Spleen (tissue), 11 donors: ENCODE results near the gene STRN. TPM values are rescaled to one million over a fixed set of nuclear protein-coding genes. Genes with fewer than 3 reads are reported as not detected.

ENCODE experiments used
- DNase-seq: peaks from one replicate; pipeline ENCODE4 v3.0.0-alpha.2; 2020
- H3K27ac ChIP-seq, 8 donors: fragments of 200-600 bp; sonication (generic) in 7 of 8; 1 replicate in 4 of 8; 2 replicates in 4 of 8; pipeline versions ENCODE4 v1.5.0 to v1.8.0; 2016 to 2021; ENCODE audit warnings: inconsistent platforms in 4 of 8, mild to moderate bottlenecking in 4 of 8, moderate library complexity in 1 of 8
- H3K27me3 ChIP-seq, 7 donors: fragments of 200-600 bp; sonication (generic) in 6 of 7; replicated peaks in 1 of 7; 1 replicate in 4 of 7; 2 replicates in 3 of 7; pipeline versions ENCODE4 v1.5.0 to v1.8.0; 2016 to 2021; ENCODE audit warnings: inconsistent platforms in 3 of 7, mild to moderate bottlenecking in 1 of 7
- H3K36me3 ChIP-seq, 6 donors: fragments of 200-600 bp; sonication (generic) in 5 of 6; 1 replicate in 4 of 6; 2 replicates in 2 of 6; pipeline versions ENCODE4 v1.5.0 to v1.8.0; 2016 to 2021; ENCODE audit warnings: inconsistent platforms in 2 of 6
- H3K4me1 ChIP-seq, 6 donors: fragments of 200-600 bp; sonication (generic) in 5 of 6; 1 replicate in 3 of 6; 2 replicates in 3 of 6; pipeline versions ENCODE4 v1.5.0 to v1.8.0; 2016 to 2021; ENCODE audit warnings: inconsistent platforms in 3 of 6
- H3K4me3 ChIP-seq, 8 donors: fragments of 200-600 bp; sonication (generic) in 7 of 8; 1 replicate in 4 of 8; 2 replicates in 4 of 8; pipeline versions ENCODE4 v1.5.0 to v1.8.0; 2016 to 2021; ENCODE audit warnings: inconsistent platforms in 4 of 8, mild to moderate bottlenecking in 4 of 8, moderate library complexity in 2 of 8
- H3K9me3 ChIP-seq, 8 donors: fragments of 200-600 bp; sonication (generic) in 7 of 8; 1 replicate in 4 of 8; 2 replicates in 4 of 8; pipeline versions ENCODE4 v1.5.0 to v1.8.0; 2016 to 2021; ENCODE audit warnings: inconsistent platforms in 4 of 8
- POLR2A ChIP-seq, 3 donors: fragments of 450-650 bp; IDR thresholded peaks; one replicate each; pipeline ENCODE4 v1.5.1; 2017; ENCODE audit warnings: antibody characterized with exemption in 3 of 3, mild to moderate bottlenecking in 1 of 3
- POLR2AphosphoS5 ChIP-seq, 3 donors: sonication (generic); formaldehyde crosslinking; IDR thresholded peaks; one replicate each; pipeline ENCODE4 v1.5.1; 2017; ENCODE audit warnings: antibody characterized with exemption in 3 of 3
- WGBS, 5 donors: extraction: QIAGEN DNeasy Blood & Tissue Kit in 3 of 5; methylation state at CpG; one replicate each; pipeline versions ENCODE4 v1.1.5 to v1.1.7; 2013 to 2018; 5-methylcytosine and 5-hydroxymethylcytosine counted together
- intact Hi-C: fragments of 100-400 bp; cut with DNase I; formaldehyde crosslinking; loops from one replicate; pipeline ENCODE4 v1.15.0; 2023; ENCODE audit warnings: low total_unique reads
- polyA plus RNA-seq, 3 donors: library from polyadenylated mRNA; stranded (reverse); fragments of 200-250 nt; gene quantifications; one replicate each; pipeline ENCODE4 v1.2.1, GENCODE V29; 2013
- total RNA-seq, 7 donors: library from RNA; depleted of rRNA in 3 of 7; stranded (reverse); fragments of >200 nt in 3 of 7; fragmentation: NEBNext Ultra II Directional in 4 of 7; extraction: Animal tissue kit (Norgen Biotek cat#: 25700) in 4 of 7; gene quantifications; one replicate each; pipeline versions ENCODE4 v1.1.0 to v1.2.1, GENCODE V29; 2016 to 2021
- TF ChIP-seq, protein P1 (sequence below), 11 experiments: fragments of 200-600 bp in 7 of 11; fragments of 450-650 bp in 4 of 11; sonication (generic) in 4 of 11; IDR thresholded peaks in 8 of 11; conservative IDR thresholded peaks in 3 of 11; 1 replicate in 7 of 11; 2 replicates in 4 of 11; pipeline versions ENCODE4 v1.4.0 to v1.8.0; 2016 to 2021; ENCODE audit warnings: antibody characterized with exemption in 11 of 11, inconsistent platforms in 4 of 11, mild to moderate bottlenecking in 1 of 11
- donor health status: healthy with polysubstance abuse.
- donor health status: DM: no; HTN: no; CAD: no; lungs with moderate emphysema.
- donor health status: DM: no; HTN: no; CAD: no.
- donor health status: Bipolar disorder and iron deficiency.
- donor health status: healthy.
- donor health status: DM: no; HTN: no; CAD: no.
- donor health status: DM: yes; HTN: yes; CAD: no.

Gene STRN
- total and polyA plus RNA-seq, 10 donors: 2.2 to 33.3 (median 26.2) TPM

DNA sequence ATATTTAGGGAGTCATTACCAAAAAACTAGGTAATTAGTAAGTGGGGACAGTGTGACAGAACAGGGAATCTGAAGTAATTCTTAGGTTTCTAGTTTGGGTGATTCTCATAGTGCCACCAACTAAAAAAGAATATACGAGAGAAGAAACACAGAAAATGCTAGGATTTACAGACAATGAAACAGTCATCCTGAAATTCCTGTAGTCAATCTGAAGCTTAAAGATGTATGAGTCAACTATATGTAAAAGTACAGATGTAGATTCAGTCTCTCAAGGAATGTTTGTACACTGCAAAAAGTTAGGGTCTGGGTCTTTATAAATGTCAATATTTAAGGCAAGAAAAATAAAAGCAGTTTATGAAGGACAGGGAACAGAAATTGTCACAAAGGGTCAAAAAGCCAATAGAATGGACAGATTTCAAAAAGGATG, 107.0 kb downstream of the STRN start:
- peaks cover 0 to 87% (median 33%) of the 10 kb centered on the region in 6 donors for H3K36me3 ChIP-seq
- no peaks in the 10 kb centered on the region for H3K27me3 ChIP-seq
- TF ChIP-seq POLR2AphosphoS5 (IDR thresholded peaks at IDR 0.05) (no peak), POLR2A (IDR thresholded peaks at IDR 0.05) (no peak)
- TF ChIP-seq, protein P1, sequence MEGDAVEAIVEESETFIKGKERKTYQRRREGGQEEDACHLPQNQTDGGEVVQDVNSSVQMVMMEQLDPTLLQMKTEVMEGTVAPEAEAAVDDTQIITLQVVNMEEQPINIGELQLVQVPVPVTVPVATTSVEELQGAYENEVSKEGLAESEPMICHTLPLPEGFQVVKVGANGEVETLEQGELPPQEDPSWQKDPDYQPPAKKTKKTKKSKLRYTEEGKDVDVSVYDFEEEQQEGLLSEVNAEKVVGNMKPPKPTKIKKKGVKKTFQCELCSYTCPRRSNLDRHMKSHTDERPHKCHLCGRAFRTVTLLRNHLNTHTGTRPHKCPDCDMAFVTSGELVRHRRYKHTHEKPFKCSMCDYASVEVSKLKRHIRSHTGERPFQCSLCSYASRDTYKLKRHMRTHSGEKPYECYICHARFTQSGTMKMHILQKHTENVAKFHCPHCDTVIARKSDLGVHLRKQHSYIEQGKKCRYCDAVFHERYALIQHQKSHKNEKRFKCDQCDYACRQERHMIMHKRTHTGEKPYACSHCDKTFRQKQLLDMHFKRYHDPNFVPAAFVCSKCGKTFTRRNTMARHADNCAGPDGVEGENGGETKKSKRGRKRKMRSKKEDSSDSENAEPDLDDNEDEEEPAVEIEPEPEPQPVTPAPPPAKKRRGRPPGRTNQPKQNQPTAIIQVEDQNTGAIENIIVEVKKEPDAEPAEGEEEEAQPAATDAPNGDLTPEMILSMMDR (IDR thresholded peaks at IDR 0.05 in 8 of 11, conservative IDR thresholded peaks at IDR 0.05 in 3 of 11): no peak
- WGBS, 5 donors: 74 to 89% (median 86%) methylated on average over 1 of the region's 1 CpG
- H3K4me1 ChIP-seq: no peaks in the 10 kb centered on the region
- H3K4me3 ChIP-seq: no peak overlapping the region
- no peaks in the 10 kb centered on the region for H3K9me3 ChIP-seq
- DNase-seq: no peak
- intact Hi-C loops: no loop called here
- H3K27ac ChIP-seq: no peak overlapping the region

DNA sequence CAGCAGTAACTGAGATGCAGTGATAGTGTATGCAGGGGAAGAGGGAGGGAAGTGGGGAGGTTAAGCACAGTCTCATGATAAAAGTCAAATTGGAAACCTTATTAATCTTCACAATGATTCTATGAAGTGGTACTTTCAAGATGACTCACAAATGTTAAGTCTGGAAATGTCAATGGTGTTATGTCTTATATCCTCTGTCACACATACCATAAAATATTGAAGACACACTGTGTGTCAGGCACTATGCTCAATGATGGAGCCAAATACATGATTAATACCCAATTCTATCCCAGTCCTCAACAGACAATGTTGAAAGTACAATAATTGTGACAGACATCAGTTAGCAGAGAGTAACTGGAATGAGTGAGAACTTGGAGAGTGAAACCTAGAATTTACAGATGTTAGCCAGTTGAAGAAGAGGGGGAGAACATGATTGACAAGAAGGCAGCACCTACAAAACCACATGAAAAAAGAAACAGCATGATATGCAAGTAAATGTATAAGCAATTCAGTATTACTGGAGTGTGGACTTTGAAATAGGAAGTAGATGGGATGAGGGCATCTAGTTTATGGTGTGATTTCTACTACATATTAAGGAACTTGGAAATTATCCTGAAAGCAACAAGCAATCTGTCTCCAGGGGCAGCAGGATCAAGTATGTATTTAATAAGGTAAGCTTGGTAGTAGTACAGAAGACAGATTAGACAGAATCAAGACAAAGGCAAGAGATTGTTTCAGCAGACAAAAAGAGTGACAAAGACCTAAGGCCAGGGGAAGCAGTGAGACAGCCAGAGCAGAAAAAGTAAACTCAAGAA, 107.6 kb downstream of the STRN start:
- H3K27ac ChIP-seq: no peak overlapping the region
- no peak for DNase-seq
- intact Hi-C loops: no loop called here
- H3K4me3 ChIP-seq: no peak overlapping the region
- no peaks in the 10 kb centered on the region for H3K27me3 ChIP-seq
- no peaks in the 10 kb centered on the region for H3K4me1 ChIP-seq
- H3K9me3 ChIP-seq: no peaks in the 10 kb centered on the region
- peaks cover 0 to 87% (median 37%) of the 10 kb centered on the region in 6 donors for H3K36me3 ChIP-seq
- TF ChIP-seq POLR2AphosphoS5 (IDR thresholded peaks at IDR 0.05): no peak
- no peak for TF ChIP-seq POLR2A (IDR thresholded peaks at IDR 0.05)
- TF ChIP-seq, protein P1 (IDR thresholded peaks at IDR 0.05 in 8 of 11, conservative IDR thresholded peaks at IDR 0.05 in 3 of 11): no peak

DNA sequence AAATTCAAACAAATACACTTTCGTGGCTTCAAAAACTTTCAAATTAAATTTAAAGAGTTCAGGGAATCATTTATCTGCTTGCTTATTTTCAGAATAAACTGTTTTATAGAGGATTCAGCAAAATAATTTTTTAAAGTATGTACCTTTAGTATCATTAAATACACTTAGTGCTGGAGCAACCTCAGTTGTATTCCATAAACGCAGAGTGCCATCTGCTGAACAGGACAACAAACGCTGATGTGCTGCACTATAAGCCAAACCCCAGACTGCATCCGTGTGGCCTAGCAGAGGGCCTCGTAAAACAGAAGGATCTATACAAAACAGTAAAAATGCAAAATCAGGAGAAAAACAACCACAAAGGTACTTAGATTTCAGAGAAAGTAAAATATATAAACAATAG, 108.6 kb downstream of the STRN start:
- Histone ChIP-seq H3K4me3 (no peak overlapping the region), H3K27ac (no peak overlapping the region), H3K36me3 (peaks cover 0 to 95% (median 42%) of the 10 kb centered on the region in 6 donors), H3K27me3 (no peaks in the 10 kb centered on the region), H3K4me1 (no peaks in the 10 kb centered on the region), H3K9me3 (no peaks in the 10 kb centered on the region)
- TF ChIP-seq, protein P1 (IDR thresholded peaks at IDR 0.05 in 8 of 11, conservative IDR thresholded peaks at IDR 0.05 in 3 of 11): no peak
- TF ChIP-seq POLR2AphosphoS5 (IDR thresholded peaks at IDR 0.05) (no peak), POLR2A (IDR thresholded peaks at IDR 0.05) (no peak)
- 92 to 96% (median 94%) methylated on average over 5 of the region's 5 CpGs for WGBS, 5 donors
- no peak for DNase-seq
- intact Hi-C loops: no loop called here

DNA sequence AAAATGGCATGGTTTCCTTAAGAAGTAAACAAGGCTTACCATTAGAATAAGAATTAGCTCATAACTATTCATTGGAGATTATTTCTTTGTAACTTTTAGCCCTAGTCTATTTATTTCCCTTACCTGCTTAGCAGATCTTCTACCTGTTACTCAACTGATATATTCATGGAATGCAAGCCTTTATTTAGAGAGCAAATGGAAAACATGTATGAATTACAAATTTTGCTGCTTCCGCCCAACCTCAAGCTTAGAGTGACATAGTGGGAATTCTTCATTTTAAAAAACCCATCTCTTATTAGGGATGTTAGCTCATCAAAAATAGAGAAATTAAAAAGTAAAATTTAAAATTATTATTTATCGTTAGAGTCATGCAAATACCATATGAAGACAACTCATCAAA, 110.9 kb downstream of the STRN start:
- Histone ChIP-seq H3K36me3 (peaks cover 0 to 99% (median 49%) of the 10 kb centered on the region in 6 donors), H3K4me3 (no peak overlapping the region), H3K4me1 (no peaks in the 10 kb centered on the region), H3K9me3 (no peaks in the 10 kb centered on the region), H3K27ac (no peak overlapping the region), H3K27me3 (no peaks in the 10 kb centered on the region)
- DNase-seq: no peak
- 96 to 98% (median 98%) methylated on average over 2 of the region's 2 CpGs for WGBS, 5 donors
- TF ChIP-seq POLR2AphosphoS5 (IDR thresholded peaks at IDR 0.05) (no peak), POLR2A (IDR thresholded peaks at IDR 0.05) (no peak)
- TF ChIP-seq, protein P1 (IDR thresholded peaks at IDR 0.05 in 8 of 11, conservative IDR thresholded peaks at IDR 0.05 in 3 of 11): no peak
- intact Hi-C loops: no loop called here
